ENCODE data around the gene NPW.

NPW gene

DNA sequence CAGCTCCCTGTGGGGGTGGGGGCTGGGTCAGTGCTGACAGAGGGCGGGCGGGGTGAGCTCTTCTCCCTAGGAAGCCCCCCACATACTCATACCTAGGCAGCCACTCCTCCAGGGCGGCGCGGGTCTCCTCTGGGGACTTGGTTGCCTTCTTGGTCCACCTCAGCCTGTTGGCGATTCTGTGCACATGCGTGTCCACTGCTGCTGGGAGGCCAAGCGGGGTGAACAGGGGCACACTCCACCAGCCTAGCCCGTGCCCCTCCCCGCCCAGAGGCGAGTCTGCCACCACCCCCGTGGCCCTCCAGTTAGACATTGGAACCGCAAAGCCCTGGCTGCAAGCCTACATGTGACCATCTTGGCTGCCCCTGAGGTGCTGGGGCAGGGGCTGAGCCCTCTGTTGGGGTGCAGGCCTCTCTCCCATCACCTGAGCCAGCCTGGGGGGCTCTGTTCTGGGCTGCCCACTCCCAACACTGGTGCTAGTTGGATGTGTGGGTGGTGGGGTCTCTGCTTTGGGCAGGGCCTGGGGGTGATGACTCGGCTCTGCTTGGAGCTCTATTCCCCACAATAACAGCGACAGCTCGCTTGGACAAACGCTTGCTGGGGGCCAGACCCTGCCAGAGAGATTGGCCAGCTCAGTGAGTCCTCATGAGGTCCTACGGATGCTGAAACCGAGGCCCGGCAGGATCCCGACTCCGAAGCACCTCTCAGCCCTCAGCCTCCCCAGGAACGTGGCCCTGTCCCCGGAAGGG, 20.6 kb downstream of the NPW start:
- no peak overlapping the region for H3K4me3 ChIP-seq (ENCODE audit: low read depth, low read length)
- TF ChIP-seq, protein P1, sequence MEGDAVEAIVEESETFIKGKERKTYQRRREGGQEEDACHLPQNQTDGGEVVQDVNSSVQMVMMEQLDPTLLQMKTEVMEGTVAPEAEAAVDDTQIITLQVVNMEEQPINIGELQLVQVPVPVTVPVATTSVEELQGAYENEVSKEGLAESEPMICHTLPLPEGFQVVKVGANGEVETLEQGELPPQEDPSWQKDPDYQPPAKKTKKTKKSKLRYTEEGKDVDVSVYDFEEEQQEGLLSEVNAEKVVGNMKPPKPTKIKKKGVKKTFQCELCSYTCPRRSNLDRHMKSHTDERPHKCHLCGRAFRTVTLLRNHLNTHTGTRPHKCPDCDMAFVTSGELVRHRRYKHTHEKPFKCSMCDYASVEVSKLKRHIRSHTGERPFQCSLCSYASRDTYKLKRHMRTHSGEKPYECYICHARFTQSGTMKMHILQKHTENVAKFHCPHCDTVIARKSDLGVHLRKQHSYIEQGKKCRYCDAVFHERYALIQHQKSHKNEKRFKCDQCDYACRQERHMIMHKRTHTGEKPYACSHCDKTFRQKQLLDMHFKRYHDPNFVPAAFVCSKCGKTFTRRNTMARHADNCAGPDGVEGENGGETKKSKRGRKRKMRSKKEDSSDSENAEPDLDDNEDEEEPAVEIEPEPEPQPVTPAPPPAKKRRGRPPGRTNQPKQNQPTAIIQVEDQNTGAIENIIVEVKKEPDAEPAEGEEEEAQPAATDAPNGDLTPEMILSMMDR (IDR thresholded peaks at IDR 0.05; ENCODE audit: low read depth, low read length), result no peak

DNA sequence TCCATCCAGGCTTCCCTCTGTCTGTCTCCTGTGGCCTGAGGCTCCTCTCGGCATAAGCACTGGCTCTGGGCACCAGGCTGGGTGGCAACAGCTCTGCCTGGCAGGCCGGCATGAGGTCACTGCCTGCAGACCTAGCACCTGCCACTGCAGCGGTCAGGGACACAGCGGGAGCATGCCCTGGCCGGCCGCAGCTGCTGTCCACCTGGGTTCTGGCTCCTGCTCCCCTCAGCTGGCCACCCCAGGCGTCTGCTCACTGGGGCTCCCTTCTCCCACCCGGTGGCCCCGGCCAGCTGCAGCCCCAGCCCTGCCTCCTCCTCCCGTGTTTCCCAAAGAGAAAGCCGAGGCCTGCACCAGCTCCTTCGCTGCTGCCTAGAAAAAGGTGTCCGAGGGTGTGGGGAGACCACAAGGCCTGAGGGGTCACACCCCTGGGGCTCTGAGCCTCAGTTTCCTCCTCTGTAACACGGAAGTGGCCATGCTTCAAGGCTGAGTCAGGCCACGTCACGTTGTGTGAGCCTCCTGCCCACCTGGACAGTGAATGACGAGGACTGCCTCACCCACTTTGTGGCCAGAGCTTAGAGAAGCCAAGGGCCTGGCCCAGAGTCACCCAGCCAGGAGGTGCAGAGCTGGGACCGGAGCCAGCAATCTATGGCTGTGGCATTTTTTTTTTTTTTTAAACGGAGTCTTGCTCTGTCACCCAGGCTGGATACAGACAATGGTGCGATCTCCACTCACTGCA, 21.4 kb downstream of the NPW start:
- TF ChIP-seq, protein P1 (IDR thresholded peaks at IDR 0.05; ENCODE audit: low read depth, low read length), result no peak
- H3K4me3 ChIP-seq (ENCODE audit: low read depth, low read length), result no peak overlapping the region

DNA sequence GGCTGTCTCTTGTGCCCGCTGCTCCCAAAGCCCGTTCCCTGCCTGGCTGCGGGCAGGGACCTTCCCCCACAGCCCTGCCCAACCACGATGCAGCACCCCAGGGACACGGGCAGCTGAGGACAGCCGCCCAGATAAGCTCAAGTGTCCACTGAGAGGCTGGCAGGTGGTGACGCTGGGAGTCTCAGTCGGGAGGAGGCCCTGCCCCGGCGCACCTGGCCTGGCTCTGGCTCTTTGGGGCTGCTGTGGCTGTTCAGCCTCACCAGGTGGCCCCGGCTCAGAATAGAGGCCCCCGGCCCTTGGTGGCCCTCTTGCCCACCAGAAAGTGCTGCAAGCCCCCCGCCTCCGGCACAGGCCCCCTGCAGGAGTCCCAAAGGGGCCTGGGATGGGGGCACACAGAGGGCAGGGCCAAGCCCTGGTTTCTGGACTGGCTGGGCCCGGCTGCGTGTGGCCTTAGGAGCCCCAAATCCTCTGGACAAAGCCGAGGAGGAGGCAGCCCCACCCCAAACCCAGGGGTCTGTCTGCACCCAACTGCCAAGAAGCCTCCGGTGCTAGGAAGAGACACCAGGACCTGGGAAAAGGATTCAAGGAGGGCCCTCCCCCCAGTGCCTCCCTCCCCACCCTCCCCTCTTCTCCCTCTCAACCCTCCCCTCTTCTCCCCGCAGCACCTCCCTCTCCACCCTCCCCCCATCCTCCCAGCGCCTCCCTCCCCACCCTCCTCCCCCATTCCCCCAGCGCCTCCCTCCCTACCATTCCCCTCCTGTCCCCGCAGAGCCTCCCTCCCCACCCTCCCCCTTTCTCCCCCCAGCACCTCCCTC, 22.8 kb downstream of the NPW start:
- TF ChIP-seq, protein P1 (IDR thresholded peaks at IDR 0.05; ENCODE audit: low read depth, low read length), result no peak
- no peak overlapping the region for H3K4me3 ChIP-seq (ENCODE audit: low read depth, low read length)

GRCh38 chr16:2042986-2043666, 23.5 kb downstream of the NPW start:
- H3K4me3 ChIP-seq (ENCODE audit: low read depth, low read length), result no peak overlapping the region
- TF ChIP-seq, protein P1 (IDR thresholded peaks at IDR 0.05; ENCODE audit: low read depth, low read length), result no peak

- H3K4me3 ChIP-seq (ENCODE audit: low read depth, low read length), result no peak overlapping the region
- TF ChIP-seq, protein P1 (IDR thresholded peaks at IDR 0.05; ENCODE audit: low read depth, low read length), result no peak
These were observed 24.3 kb downstream of the NPW start for GRCh38 chr16:2043667-2044451.

GRCh38 chr16:2044541-2044940, 25.0 kb downstream of the NPW start:
- TF ChIP-seq, protein P1 (IDR thresholded peaks at IDR 0.05; ENCODE audit: low read depth, low read length), result no peak
- H3K4me3 ChIP-seq (ENCODE audit: low read depth, low read length), result no peak overlapping the region
